Measurements from ENCODE around the gene HNMT. TPM values are rescaled to one million over a fixed set of nuclear protein-coding genes. Genes with fewer than 3 reads are reported as not detected.
"Not testable (repeated sequence)": the region's sequence is repeated elsewhere in the genome, so short reads cannot be mapped to it uniquely, and the experiment has no call there.

HNMT gene
- total RNA-seq, 2 experiments from 2014 or later, result 0.78 TPM; not detected in 1

DNA sequence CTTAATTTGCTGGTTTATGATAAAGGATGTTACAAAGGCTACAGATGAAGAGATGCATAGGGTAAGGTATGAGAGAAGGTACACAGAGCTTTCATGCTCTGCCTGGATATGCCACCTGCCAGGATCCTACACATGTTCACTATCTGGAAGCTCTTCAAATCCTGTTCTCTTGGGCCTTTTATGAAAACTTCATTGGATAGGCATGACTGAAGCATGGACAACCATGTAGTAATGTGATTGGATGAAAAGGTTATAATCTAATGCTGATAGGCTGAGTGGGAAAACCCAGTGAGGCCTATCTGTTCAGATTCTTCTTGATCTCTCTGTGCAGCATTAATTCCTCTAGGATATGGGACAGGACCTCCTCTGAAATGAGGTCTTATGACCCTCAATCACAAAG, 26.8 kb downstream of the HNMT start:
- no peaks in the 10 kb centered on the region for H3K4me1 Mint-ChIP-seq (ENCODE audit: low read depth)
- no peak for DNase-seq
- no peaks in the 10 kb centered on the region for H3K36me3 Mint-ChIP-seq (ENCODE audit: low read depth)
- intact Hi-C loops (cut with DNase I, micrococcal nuclease), result no loop called here
- Histone ChIP-seq H3K27ac (ENCODE audit: low read depth in 1 of 2, low read length in 2 of 2) (no peak overlapping the region), H3K4me1 (ENCODE audit: insufficient read depth, low read length) (no peaks in the 10 kb centered on the region), H3K9me3 (ENCODE audit: control insufficient read depth in 1 of 2, insufficient read depth in 1 of 2, low read length in 2 of 2) (peaks cover 0 to 8% of the 10 kb centered on the region in 2 experiments), H3K27me3 (ENCODE audit: control insufficient read depth in 1 of 2, insufficient read depth in 2 of 2, low read length in 2 of 2) (no peaks in the 10 kb centered on the region), H3K36me3 (ENCODE audit: insufficient read depth, low read length) (no peaks in the 10 kb centered on the region), H3K4me3 (ENCODE audit: low read length) (no peak overlapping the region)
- ATAC-seq (ENCODE audit: poor library complexity), result no peak
- no peak overlapping the region for H3K27ac Mint-ChIP-seq
- ChIA-PET POLR2A (no interaction called here), CTCF (no interaction called here)
- no peak overlapping the region for H3K4me3 Mint-ChIP-seq
- TF ChIP-seq, protein P1, sequence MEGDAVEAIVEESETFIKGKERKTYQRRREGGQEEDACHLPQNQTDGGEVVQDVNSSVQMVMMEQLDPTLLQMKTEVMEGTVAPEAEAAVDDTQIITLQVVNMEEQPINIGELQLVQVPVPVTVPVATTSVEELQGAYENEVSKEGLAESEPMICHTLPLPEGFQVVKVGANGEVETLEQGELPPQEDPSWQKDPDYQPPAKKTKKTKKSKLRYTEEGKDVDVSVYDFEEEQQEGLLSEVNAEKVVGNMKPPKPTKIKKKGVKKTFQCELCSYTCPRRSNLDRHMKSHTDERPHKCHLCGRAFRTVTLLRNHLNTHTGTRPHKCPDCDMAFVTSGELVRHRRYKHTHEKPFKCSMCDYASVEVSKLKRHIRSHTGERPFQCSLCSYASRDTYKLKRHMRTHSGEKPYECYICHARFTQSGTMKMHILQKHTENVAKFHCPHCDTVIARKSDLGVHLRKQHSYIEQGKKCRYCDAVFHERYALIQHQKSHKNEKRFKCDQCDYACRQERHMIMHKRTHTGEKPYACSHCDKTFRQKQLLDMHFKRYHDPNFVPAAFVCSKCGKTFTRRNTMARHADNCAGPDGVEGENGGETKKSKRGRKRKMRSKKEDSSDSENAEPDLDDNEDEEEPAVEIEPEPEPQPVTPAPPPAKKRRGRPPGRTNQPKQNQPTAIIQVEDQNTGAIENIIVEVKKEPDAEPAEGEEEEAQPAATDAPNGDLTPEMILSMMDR (IDR thresholded peaks at IDR 0.05), result no peak
- H3K27me3 Mint-ChIP-seq, result no peaks in the 10 kb centered on the region
- H3K9me3 Mint-ChIP-seq, result peaks cover 6% of the 10 kb centered on the region

DNA sequence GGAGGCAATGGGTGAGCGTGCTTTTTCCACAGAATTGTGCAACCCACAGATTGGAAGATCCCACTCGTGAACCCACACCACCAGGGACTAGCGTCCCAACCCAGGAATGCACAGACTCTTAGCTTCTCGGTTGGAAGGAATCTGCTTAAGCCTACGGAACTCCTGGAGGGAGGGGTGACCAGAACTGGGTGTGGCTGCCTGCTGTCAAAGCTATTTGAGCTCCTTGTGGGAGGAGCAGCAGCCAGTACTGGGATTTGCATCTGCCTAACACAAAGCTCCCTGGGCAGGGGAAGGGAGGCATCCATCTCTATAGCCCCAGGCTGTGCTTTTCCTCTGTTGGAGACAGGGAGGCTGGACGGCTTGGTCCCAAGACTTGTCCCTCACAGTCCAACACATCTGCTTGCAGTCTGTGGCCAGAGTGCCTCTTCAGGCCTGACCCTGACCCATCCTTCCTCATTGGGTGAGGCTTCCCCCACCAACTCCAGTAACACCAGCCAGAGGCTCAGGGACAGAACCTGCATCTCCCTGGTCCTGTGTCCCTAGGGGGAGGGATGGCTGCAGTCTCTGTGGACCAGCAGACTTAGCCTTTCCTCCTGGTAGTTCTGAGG, 27.9 kb downstream of the HNMT start:
- H3K27ac Mint-ChIP-seq, result no peak overlapping the region
- intact Hi-C loops (cut with DNase I, micrococcal nuclease), result no loop called here
- H3K27me3 Mint-ChIP-seq, result no peaks in the 10 kb centered on the region
- TF ChIP-seq, protein P1 (IDR thresholded peaks at IDR 0.05), result no peak
- CTCF ChIA-PET, result no interaction called here
- no peaks in the 10 kb centered on the region for H3K36me3 Mint-ChIP-seq (ENCODE audit: low read depth)
- Histone ChIP-seq H3K4me3 (ENCODE audit: low read length) (no peak overlapping the region), H3K36me3 (ENCODE audit: insufficient read depth, low read length) (no peaks in the 10 kb centered on the region), H3K27me3 (ENCODE audit: control insufficient read depth in 1 of 2, insufficient read depth in 2 of 2, low read length in 2 of 2) (no peaks in the 10 kb centered on the region), H3K27ac (ENCODE audit: low read depth in 1 of 2, low read length in 2 of 2) (no peak overlapping the region), H3K4me1 (ENCODE audit: insufficient read depth, low read length) (no peaks in the 10 kb centered on the region), H3K9me3 (ENCODE audit: control insufficient read depth in 1 of 2, insufficient read depth in 1 of 2, low read length in 2 of 2) (peaks cover 0 to 8% of the 10 kb centered on the region in 2 experiments)
- H3K4me1 Mint-ChIP-seq (ENCODE audit: low read depth), result no peaks in the 10 kb centered on the region
- ATAC-seq (ENCODE audit: poor library complexity) (no peak), DNase-seq (no peak)
- peaks cover 4% of the 10 kb centered on the region for H3K9me3 Mint-ChIP-seq
- POLR2A ChIA-PET, result no interaction called here
- H3K4me3 Mint-ChIP-seq, result no peak overlapping the region

DNA sequence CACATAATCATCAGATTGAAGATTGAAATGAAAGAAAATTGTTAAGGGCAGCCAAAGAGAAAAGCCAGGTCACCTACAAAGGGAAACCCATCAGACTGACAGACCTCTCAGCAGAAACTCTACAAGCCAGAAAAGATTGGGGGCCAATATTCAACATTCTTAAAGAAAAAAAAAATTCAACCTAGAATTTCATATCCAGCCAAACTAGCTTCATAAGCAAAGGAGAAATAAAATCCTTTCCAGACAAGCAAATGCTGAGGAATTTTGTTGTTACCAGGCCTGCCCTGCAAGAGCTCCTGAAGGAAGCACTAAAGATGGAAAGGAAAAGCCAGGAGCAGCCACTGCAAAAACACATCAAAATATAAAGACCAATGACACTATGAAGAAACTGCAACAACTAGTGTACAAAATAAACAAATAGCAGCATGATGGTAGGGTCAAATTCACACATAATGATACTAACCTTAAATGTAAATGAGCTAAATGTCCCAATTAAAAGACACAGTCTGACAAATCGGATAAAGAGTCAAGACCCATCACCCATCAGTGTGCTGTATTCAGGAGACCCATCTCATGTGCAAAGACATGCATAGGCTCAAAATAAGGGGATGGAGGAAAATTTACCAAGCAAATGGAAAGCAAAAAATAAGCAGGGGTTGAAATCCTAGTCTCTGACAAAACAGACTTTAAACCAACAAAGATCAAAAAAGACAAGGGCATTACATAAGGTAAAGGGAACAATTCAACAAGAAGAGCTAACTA, 29.6 kb downstream of the HNMT start:
- H3K4me3 Mint-ChIP-seq, result not testable (repeated sequence)

DNA sequence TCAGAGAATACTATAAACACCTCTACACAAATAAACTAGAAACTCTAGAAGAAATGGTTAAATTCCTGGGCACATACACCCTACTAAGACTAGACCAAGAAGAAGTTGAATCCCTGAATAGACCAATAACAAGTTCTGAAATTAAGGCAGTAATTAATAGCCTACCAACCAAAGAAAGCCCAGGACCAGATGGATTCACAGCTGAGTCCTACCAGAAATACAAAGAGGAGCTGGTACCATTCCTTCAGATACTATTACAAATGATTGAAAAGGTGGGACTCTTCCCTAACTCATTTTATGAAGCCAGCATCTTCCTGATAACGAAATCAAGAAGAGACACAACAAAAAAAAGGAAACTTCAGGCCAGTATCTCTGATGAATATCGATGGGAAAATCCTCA, 31.1 kb downstream of the HNMT start:
- intact Hi-C loops (cut with DNase I, micrococcal nuclease); CTCF ChIA-PET; H3K4me3 ChIP-seq (ENCODE audit: low read length); H3K36me3 Mint-ChIP-seq (ENCODE audit: low read depth); H3K4me1 ChIP-seq (ENCODE audit: insufficient read depth, low read length); H3K27ac ChIP-seq (ENCODE audit: low read depth in 1 of 2, low read length in 2 of 2); H3K4me1 Mint-ChIP-seq (ENCODE audit: low read depth); POLR2A ChIA-PET; H3K27ac Mint-ChIP-seq; H3K36me3 ChIP-seq (ENCODE audit: insufficient read depth, low read length); H3K27me3 ChIP-seq (ENCODE audit: control insufficient read depth in 1 of 2, insufficient read depth in 2 of 2, low read length in 2 of 2); H3K9me3 Mint-ChIP-seq; ATAC-seq (ENCODE audit: poor library complexity); DNase-seq; H3K9me3 ChIP-seq (ENCODE audit: control insufficient read depth in 1 of 2, insufficient read depth in 1 of 2, low read length in 2 of 2); H3K27me3 Mint-ChIP-seq; H3K4me3 Mint-ChIP-seq: not testable (repeated sequence)

More for the DNA sequence above, 29.6 kb downstream of the HNMT start:
- H3K9me3 Mint-ChIP-seq; H3K27ac Mint-ChIP-seq; DNase-seq; H3K4me3 ChIP-seq (ENCODE audit: low read length); ATAC-seq (ENCODE audit: poor library complexity); intact Hi-C loops (cut with DNase I, micrococcal nuclease); H3K36me3 Mint-ChIP-seq (ENCODE audit: low read depth); H3K27me3 ChIP-seq (ENCODE audit: control insufficient read depth in 1 of 2, insufficient read depth in 2 of 2, low read length in 2 of 2); H3K27ac ChIP-seq (ENCODE audit: low read depth in 1 of 2, low read length in 2 of 2); H3K4me1 Mint-ChIP-seq (ENCODE audit: low read depth); POLR2A ChIA-PET; H3K9me3 ChIP-seq (ENCODE audit: control insufficient read depth in 1 of 2, insufficient read depth in 1 of 2, low read length in 2 of 2); H3K4me1 ChIP-seq (ENCODE audit: insufficient read depth, low read length); H3K36me3 ChIP-seq (ENCODE audit: insufficient read depth, low read length); H3K27me3 Mint-ChIP-seq; CTCF ChIA-PET: not testable (repeated sequence)

DNA sequence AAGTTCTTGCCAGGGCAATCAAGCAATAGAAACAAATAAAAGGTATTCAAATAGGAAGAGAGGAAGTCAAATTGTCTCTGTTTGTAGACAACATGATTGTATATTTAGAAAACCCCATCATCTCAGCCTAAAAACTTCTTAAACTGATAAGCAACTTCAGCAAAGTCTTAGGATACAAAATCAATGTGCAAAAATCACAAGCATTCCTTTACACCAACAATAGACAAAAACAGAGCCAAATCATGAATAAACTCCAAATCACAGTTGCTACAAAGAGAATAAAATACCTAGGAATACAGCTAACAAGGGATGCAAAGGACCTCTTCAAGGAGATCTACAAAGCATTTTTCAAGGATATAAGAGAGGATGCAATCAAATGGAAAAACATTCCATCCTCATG, 31.9 kb downstream of the HNMT start:
- H3K9me3 Mint-ChIP-seq; H3K4me3 Mint-ChIP-seq; H3K4me1 Mint-ChIP-seq (ENCODE audit: low read depth); ATAC-seq (ENCODE audit: poor library complexity); H3K27me3 ChIP-seq (ENCODE audit: control insufficient read depth in 1 of 2, insufficient read depth in 2 of 2, low read length in 2 of 2); H3K9me3 ChIP-seq (ENCODE audit: control insufficient read depth in 1 of 2, insufficient read depth in 1 of 2, low read length in 2 of 2); POLR2A ChIA-PET; intact Hi-C loops (cut with DNase I, micrococcal nuclease); H3K36me3 ChIP-seq (ENCODE audit: insufficient read depth, low read length); DNase-seq; H3K36me3 Mint-ChIP-seq (ENCODE audit: low read depth); H3K27me3 Mint-ChIP-seq; H3K27ac Mint-ChIP-seq; H3K4me3 ChIP-seq (ENCODE audit: low read length); H3K27ac ChIP-seq (ENCODE audit: low read depth in 1 of 2, low read length in 2 of 2); CTCF ChIA-PET; H3K4me1 ChIP-seq (ENCODE audit: insufficient read depth, low read length): not testable (repeated sequence)
